K562 (cell line): ENCODE data around the gene CLEC3B. TPM values are rescaled to one million over a fixed set of nuclear protein-coding genes. Genes with fewer than 3 reads are reported as not detected.
A peak's percentile ranks its signal among the peaks of the same experiment; 100 is the strongest.

ENCODE experiments used
- BRD4 ChIP-seq: fragments of 200-600 bp; sonication (generic); IDR thresholded peaks from 2 replicates; pipeline ENCODE4 v1.6.1; 2017; ENCODE audit warnings: inconsistent platforms
- CBFB ChIP-seq: sonication (generic); formaldehyde crosslinking; IDR thresholded peaks from 2 replicates; pipeline ENCODE4 v1.4.0; 2020; ENCODE audit warnings: mild to moderate bottlenecking, missing genetic modification reagents
- CCNT2 ChIP-seq: IDR thresholded peaks from 2 replicates; pipeline ENCODE4 v1.6.1; 2011; ENCODE audit warnings: borderline replicate concordance, low read depth, mild to moderate bottlenecking, moderate library complexity, mixed read lengths, low read length; ENCODE audit not compliant: insufficient read length; ENCODE audit errors: extremely low read depth
- CREB1 ChIP-seq, 2 experiments: sonication (generic) in 1 of 2; formaldehyde crosslinking in 1 of 2; IDR thresholded peaks; 2 replicates each; pipeline versions ENCODE4 v1.6.1 to v1.8.0; 2012 to 2022; ENCODE audit warnings: inconsistent platforms in 1 of 2, mild to moderate bottlenecking in 1 of 2, missing genetic modification reagents in 1 of 2, moderate library complexity in 1 of 2
- FOXA3 ChIP-seq, 2 experiments: fragments of 450-650 bp in 1 of 2; sonication (generic) in 1 of 2; formaldehyde crosslinking; IDR thresholded peaks in 1 of 2; conservative IDR thresholded peaks in 1 of 2; 2 replicates each; pipeline versions ENCODE4 v1.4.0 to v1.8.0; 2020 to 2022; ENCODE audit warnings: mild to moderate bottlenecking in 2 of 2, missing genetic modification reagents in 1 of 2
- GATAD2B ChIP-seq: fragments of 450-650 bp; IDR thresholded peaks from 2 replicates; pipeline ENCODE4 v1.6.1; 2017; ENCODE audit warnings: mild to moderate bottlenecking, borderline replicate concordance
- KDM1A ChIP-seq, 2 experiments: fragments of 450-650 bp; IDR thresholded peaks; 2 replicates each; pipeline ENCODE4 v1.6.1; 2016; ENCODE audit warnings: mild to moderate bottlenecking in 2 of 2
- KDM5B ChIP-seq: fragments of 200-600 bp; sonication (generic); IDR thresholded peaks from 2 replicates; pipeline ENCODE4 v1.6.1; 2012; ENCODE audit warnings: low read depth, mild to moderate bottlenecking, moderate library complexity, low read length, control low read depth, inconsistent platforms; ENCODE audit not compliant: insufficient replicate concordance
- KLF10 ChIP-seq: fragments of 250-450 bp; sonication (Bioruptor Pico); IDR thresholded peaks from 2 replicates; pipeline ENCODE4 v1.6.1; 2021; ENCODE audit warnings: matching md5 sums
- NBN ChIP-seq: fragments of 450-650 bp; IDR thresholded peaks from 2 replicates; pipeline ENCODE4 v1.6.1; 2016; ENCODE audit warnings: low read depth, mild to moderate bottlenecking
- NFXL1 ChIP-seq: fragments of 450-650 bp; formaldehyde crosslinking; IDR thresholded peaks from 2 replicates; pipeline ENCODE4 v1.4.0; 2021; ENCODE audit warnings: mild to moderate bottlenecking
- NR3C1 ChIP-seq: sonication (generic); formaldehyde crosslinking; IDR thresholded peaks from 2 replicates; pipeline ENCODE4 v1.8.1; 2022; ENCODE audit warnings: missing genetic modification reagents
- POLR2G ChIP-seq: fragments of 200-400 bp; formaldehyde crosslinking; IDR thresholded peaks from 2 replicates; pipeline ENCODE4 v1.6.1; 2017; ENCODE audit warnings: low read depth, mild to moderate bottlenecking, antibody characterized with exemption, low read length, moderate library complexity
- SMAD2 ChIP-seq: fragments of 150-350 bp; IDR thresholded peaks from 2 replicates; pipeline ENCODE4 v1.6.1; 2014; ENCODE audit warnings: low read depth, mild to moderate bottlenecking, low read length
- TAF7 ChIP-seq: fragments of 450-650 bp; IDR thresholded peaks from 2 replicates; pipeline ENCODE4 v1.6.1; 2016; ENCODE audit warnings: missing genetic modification characterization, missing compliant biosample characterization
- TARDBP ChIP-seq: fragments of 450-650 bp; IDR thresholded peaks from 2 replicates; pipeline ENCODE4 v1.6.1; 2016
- ZFP30 ChIP-seq: fragments of 250-450 bp; sonication (Bioruptor Pico); IDR thresholded peaks from 2 replicates; pipeline ENCODE4 v1.8.0; 2022; ENCODE audit warnings: moderate library complexity, mild to moderate bottlenecking, inconsistent platforms, borderline replicate concordance
- ZNF311 ChIP-seq: fragments of 250-450 bp; sonication (Bioruptor Pico); IDR thresholded peaks from 2 replicates; pipeline ENCODE4 v1.4.0; 2020; ENCODE audit warnings: mild to moderate bottlenecking, moderate library complexity
- ZNF583 ChIP-seq: fragments of 250-450 bp; sonication (Bioruptor Pico); IDR thresholded peaks from 2 replicates; pipeline ENCODE4 v1.4.0; 2020
- polyA plus RNA-seq, 8 experiments: library from polyadenylated mRNA; depleted of rRNA in 4 of 8; stranded (reverse) in 5 of 8; unstranded in 3 of 8; fragments of >200 nt; fragmentation: Nextera tagmentation in 2 of 8; fragmentation: Illumina TruSeq in 1 of 8; extraction: Ambion mirVana in 2 of 8; extraction: Trizol in 1 of 8; gene quantifications; 2 replicates each; pipeline versions ENCODE4 v1.2.1 to v1.2.3, GENCODE V29; 2011 to 2014; ENCODE audit warnings: inconsistent platforms in 1 of 8, missing spikeins in 1 of 8
- total RNA-seq, 7 experiments: library from RNA; depleted of rRNA in 6 of 7; stranded (reverse); fragments of >200 nt in 6 of 7; fragmentation: Illumina TruSeq in 2 of 7; extraction: Trizol in 2 of 7; gene quantifications; 2 replicates each; pipeline versions ENCODE4 v1.2.1 to v1.2.3, GENCODE V29; 2011 to 2021; ENCODE audit warnings: low replicate concordance in 1 of 7
- TF ChIP-seq, protein P1 (sequence below): conservative IDR thresholded peaks from 2 replicates; pipeline ENCODE4 v1.6.1; 2011; ENCODE audit warnings: low read depth, mild to moderate bottlenecking, low read length; ENCODE audit not compliant: control insufficient read depth
- TF ChIP-seq, protein P2 (sequence below): fragments of 450-650 bp; IDR thresholded peaks from 2 replicates; pipeline ENCODE4 v1.6.1; 2016; ENCODE audit warnings: missing biosample characterization, missing genetic modification characterization
- TF ChIP-seq, protein P3 (sequence below), 2 experiments: fragments of 450-650 bp in 1 of 2; sonication (generic) in 1 of 2; formaldehyde crosslinking; conservative IDR thresholded peaks; 2 replicates each; pipeline versions ENCODE4 v1.4.0 to v1.8.1; 2020 to 2022; ENCODE audit warnings: mild to moderate bottlenecking in 1 of 2, missing genetic modification reagents in 1 of 2
- TF ChIP-seq, protein P4 (sequence below), 2 experiments: fragments of 200-800 bp in 1 of 2; sonication (Bioruptor generic) in 1 of 2; sonication (generic) in 1 of 2; formaldehyde crosslinking in 1 of 2; IDR thresholded peaks in 1 of 2; conservative IDR thresholded peaks in 1 of 2; 2 replicates each; pipeline versions ENCODE4 v1.5.0 to v1.6.1; 2016 to 2020; ENCODE audit warnings: missing compliant biosample characterization in 1 of 2, missing genetic modification characterization in 1 of 2, missing genetic modification reagents in 1 of 2
- TF ChIP-seq, protein P5 (sequence below): fragments of 450-650 bp; formaldehyde crosslinking; IDR thresholded peaks from 2 replicates; pipeline ENCODE4 v1.4.0; 2020; ENCODE audit warnings: mild to moderate bottlenecking

The CLEC3B gene
- total and polyA plus RNA-seq, 9 of the 15 experiments (the other 6 are each of a cell fraction or from before 2014, with no cell fraction given): not detected

DNA sequence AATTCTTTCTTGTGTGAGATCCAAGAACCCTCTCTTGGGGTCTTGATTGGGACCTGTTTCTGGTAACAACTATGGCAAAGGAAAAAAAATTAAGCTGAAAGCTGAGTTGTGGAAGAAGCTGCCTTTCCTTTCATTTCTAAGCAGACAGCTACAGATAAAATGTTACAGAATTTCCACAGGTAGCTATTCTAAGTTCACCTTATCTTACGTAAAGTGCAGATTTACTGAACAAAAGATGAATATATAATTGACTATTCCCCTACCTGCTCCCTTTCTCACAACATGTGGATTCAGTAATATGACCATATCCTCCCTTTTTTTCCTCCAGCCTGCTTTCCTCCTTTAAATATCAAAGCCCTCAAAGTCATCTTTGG is 36.6 kb downstream of the CLEC3B start (continued):
- TF ChIP-seq, protein P1, sequence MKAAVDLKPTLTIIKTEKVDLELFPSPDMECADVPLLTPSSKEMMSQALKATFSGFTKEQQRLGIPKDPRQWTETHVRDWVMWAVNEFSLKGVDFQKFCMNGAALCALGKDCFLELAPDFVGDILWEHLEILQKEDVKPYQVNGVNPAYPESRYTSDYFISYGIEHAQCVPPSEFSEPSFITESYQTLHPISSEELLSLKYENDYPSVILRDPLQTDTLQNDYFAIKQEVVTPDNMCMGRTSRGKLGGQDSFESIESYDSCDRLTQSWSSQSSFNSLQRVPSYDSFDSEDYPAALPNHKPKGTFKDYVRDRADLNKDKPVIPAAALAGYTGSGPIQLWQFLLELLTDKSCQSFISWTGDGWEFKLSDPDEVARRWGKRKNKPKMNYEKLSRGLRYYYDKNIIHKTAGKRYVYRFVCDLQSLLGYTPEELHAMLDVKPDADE: no peak
- no peak for TF ChIP-seq CREB1 (IDR thresholded peaks at IDR 0.05)
- no peak for TF ChIP-seq CREB1 (CRISPR knock-in tag; IDR thresholded peaks at IDR 0.05)
- TF ChIP-seq SMAD2: no peak
- TF ChIP-seq, protein P2, sequence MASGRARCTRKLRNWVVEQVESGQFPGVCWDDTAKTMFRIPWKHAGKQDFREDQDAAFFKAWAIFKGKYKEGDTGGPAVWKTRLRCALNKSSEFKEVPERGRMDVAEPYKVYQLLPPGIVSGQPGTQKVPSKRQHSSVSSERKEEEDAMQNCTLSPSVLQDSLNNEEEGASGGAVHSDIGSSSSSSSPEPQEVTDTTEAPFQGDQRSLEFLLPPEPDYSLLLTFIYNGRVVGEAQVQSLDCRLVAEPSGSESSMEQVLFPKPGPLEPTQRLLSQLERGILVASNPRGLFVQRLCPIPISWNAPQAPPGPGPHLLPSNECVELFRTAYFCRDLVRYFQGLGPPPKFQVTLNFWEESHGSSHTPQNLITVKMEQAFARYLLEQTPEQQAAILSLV (tag): no peak
- TF ChIP-seq NBN: no peak
- 0 out of 2 replicates have a peak, but pooled peaks have one; percentile 10 for TF ChIP-seq ZNF583 (CRISPR knock-in tag)
- TF ChIP-seq NFXL1: peak; percentile 12; the same call in 1 of the 2 replicates
- no peak for TF ChIP-seq CBFB
- TF ChIP-seq KDM1A (IDR thresholded peaks at IDR 0.05): no peak
- no peak for TF ChIP-seq KLF10 (CRISPR knock-in tag)
- TF ChIP-seq, protein P3, sequence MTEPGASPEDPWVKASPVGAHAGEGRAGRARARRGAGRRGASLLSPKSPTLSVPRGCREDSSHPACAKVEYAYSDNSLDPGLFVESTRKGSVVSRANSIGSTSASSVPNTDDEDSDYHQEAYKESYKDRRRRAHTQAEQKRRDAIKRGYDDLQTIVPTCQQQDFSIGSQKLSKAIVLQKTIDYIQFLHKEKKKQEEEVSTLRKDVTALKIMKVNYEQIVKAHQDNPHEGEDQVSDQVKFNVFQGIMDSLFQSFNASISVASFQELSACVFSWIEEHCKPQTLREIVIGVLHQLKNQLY (CRISPR knock-in tag; conservative IDR thresholded peaks at IDR 0.05): no peak
- TF ChIP-seq POLR2G: 0 out of 2 replicates have a peak, but pooled peaks have one; percentile 31
- TF ChIP-seq NR3C1: no peak
- no peak for TF ChIP-seq GATAD2B
- TF ChIP-seq KDM5B: peak; percentile 41
- TF ChIP-seq TARDBP: no peak
- TF ChIP-seq FOXA3 (CRISPR knock-in tag; conservative IDR thresholded peaks at IDR 0.05 in 1 of 2, IDR thresholded peaks at IDR 0.05 in 1 of 2): no peak
- no peak for TF ChIP-seq CCNT2
- 0 out of 2 replicates have a peak, but pooled peaks have one; percentile 49 for TF ChIP-seq ZNF311
- 0 out of 2 replicates have a peak, but pooled peaks have one; percentile 51 for TF ChIP-seq ZFP30 (CRISPR knock-in tag)
- TF ChIP-seq, protein P4, sequence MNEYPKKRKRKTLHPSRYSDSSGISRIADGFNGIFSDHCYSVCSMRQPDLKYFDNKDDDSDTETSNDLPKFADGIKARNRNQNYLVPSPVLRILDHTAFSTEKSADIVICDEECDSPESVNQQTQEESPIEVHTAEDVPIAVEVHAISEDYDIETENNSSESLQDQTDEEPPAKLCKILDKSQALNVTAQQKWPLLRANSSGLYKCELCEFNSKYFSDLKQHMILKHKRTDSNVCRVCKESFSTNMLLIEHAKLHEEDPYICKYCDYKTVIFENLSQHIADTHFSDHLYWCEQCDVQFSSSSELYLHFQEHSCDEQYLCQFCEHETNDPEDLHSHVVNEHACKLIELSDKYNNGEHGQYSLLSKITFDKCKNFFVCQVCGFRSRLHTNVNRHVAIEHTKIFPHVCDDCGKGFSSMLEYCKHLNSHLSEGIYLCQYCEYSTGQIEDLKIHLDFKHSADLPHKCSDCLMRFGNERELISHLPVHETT (CRISPR knock-in tag; conservative IDR thresholded peaks at IDR 0.05 in 1 of 2, IDR thresholded peaks at IDR 0.05 in 1 of 2): no peak
- TF ChIP-seq TAF7 (tag): no peak
- peak; percentile 66; the same call in 1 of the 2 replicates for TF ChIP-seq BRD4
- TF ChIP-seq, protein P5, sequence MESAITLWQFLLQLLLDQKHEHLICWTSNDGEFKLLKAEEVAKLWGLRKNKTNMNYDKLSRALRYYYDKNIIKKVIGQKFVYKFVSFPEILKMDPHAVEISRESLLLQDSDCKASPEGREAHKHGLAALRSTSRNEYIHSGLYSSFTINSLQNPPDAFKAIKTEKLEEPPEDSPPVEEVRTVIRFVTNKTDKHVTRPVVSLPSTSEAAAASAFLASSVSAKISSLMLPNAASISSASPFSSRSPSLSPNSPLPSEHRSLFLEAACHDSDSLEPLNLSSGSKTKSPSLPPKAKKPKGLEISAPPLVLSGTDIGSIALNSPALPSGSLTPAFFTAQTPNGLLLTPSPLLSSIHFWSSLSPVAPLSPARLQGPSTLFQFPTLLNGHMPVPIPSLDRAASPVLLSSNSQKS (CRISPR knock-in tag): 0 out of 2 replicates have a peak, but pooled peaks have one; percentile 19
